GM12873 (cell line): Measurements from ENCODE around the gene CCL1.
A peak's percentile ranks its signal among the peaks of the same experiment; 100 is the strongest.

Source experiments
- TF ChIP-seq, protein P1 (sequence below): IDR thresholded peaks from 2 replicates; pipeline ENCODE4 v1.5.1; 2012; ENCODE audit warnings: low read depth, mild to moderate bottlenecking, moderate library complexity, low read length, control low read depth; ENCODE audit not compliant: insufficient read depth; ENCODE audit errors: missing control alignments

The CCL1 gene

DNA sequence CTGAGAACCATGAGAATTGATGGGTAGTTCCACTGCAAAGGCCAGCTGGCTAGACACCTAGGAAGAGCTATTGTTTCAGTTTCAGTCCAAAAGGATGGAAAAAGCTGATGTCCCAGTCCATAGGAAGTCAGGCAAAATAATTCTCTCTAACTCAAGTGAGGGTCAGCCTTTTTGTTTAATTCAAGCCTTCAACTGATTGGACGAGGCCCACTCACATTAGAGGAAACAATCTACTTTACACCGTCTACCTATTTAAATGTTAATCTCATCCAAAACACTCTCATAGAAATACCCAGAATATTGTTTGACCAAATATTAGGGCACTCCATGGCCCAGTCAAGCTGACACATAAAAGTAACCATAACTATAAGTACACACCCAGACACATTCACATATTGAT is 21.1 kb downstream of the CCL1 start:
- TF ChIP-seq, protein P1, sequence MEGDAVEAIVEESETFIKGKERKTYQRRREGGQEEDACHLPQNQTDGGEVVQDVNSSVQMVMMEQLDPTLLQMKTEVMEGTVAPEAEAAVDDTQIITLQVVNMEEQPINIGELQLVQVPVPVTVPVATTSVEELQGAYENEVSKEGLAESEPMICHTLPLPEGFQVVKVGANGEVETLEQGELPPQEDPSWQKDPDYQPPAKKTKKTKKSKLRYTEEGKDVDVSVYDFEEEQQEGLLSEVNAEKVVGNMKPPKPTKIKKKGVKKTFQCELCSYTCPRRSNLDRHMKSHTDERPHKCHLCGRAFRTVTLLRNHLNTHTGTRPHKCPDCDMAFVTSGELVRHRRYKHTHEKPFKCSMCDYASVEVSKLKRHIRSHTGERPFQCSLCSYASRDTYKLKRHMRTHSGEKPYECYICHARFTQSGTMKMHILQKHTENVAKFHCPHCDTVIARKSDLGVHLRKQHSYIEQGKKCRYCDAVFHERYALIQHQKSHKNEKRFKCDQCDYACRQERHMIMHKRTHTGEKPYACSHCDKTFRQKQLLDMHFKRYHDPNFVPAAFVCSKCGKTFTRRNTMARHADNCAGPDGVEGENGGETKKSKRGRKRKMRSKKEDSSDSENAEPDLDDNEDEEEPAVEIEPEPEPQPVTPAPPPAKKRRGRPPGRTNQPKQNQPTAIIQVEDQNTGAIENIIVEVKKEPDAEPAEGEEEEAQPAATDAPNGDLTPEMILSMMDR, result no peak

DNA sequence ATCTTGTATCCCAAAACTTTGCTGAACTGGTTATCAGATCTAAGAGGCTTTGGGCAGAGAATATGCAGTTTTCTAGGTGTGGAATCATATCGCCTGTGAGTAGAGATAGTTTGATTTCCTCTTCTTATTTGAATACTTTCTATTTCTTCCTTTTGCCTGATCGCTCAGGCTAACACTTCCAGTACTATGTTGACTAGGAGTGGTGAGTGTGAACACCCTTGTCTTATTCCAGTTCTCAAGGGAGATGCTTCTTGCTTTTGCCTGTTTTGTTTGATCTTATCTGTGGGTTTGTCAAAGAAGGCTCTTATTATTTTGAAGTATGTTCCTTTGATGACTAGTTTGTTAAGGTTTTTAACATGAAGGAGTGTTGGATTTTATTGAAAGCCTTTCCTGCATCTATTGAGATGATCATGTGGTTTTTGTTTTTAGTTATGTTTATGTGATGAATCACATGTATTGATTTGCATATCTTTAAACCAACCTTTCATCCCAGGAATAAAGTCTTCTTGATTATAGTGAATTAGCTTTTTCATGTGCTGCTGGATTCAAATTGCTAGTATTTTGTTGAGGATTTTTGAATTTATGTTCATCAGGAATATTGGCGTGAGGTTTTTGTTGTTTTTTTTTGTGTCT is 23.8 kb downstream of the CCL1 start:
- TF ChIP-seq, protein P1, result no peak

DNA sequence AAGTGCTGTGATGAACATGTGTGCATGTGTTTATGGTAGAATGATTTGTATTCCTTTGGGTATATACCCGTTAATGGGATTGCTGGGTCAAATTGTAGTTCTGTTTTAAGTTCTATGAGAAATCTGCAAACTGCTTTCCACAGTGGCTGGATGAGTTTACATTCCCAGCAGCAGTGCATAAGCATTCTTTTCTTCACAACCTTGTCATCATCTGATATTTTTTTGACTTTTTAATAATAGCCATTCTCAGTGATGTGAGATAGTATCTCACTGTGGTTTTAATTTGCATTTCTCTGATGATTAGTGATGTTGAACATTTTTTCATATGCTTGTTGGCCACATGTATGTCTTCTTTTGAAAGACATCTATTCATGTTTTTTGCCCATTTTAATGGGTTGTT is 25.3 kb downstream of the CCL1 start:
- TF ChIP-seq, protein P1, result no peak

DNA sequence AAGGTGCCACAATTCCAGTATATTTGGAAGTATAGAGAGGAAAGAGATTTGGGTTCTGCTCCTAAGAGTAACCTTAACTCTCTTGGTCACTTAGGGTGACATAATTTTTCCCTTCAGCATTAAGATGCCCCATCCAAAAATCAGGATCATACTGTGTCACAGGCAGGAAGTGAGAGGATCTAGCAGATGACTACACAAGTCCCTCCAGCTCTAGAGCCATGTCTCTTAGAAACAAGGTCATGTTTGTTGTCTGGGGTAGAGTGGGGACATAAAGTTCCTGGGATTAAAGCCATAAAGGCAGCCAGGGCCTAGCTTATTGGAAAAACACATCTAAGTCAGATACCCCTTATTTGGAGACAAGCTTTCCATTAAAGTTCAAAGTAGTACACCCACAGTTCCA is 41.1 kb downstream of the CCL1 start:
- TF ChIP-seq, protein P1, result no peak

DNA sequence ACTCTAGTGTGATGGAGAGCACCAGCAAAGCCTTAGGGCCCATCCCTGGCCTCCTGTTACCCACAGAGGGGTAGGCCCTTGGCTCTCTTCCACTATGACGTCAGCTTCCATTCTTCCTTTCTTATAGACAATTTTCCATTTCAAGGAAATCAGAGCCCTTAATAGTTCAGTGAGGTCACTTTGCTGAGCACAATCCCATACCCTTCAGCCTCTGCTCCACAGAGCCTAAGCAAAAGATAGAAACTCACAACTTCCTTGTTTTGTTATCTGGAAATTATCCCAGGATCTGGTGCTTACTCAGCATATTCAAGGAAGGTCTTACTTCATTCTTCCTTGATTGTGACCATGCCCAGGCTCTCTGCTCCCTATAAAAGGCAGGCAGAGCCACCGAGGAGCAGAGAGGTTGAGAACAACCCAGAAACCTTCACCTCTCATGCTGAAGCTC is 44.0 kb downstream of the CCL1 start, which contains the start of gene CCL8:
CCL8 (plus strand) TSS at position 397 of the 445 bp plus-strand sequence. CDS start 67 bp downstream, outside the sequence.
- TF ChIP-seq, protein P1, result no peak

DNA sequence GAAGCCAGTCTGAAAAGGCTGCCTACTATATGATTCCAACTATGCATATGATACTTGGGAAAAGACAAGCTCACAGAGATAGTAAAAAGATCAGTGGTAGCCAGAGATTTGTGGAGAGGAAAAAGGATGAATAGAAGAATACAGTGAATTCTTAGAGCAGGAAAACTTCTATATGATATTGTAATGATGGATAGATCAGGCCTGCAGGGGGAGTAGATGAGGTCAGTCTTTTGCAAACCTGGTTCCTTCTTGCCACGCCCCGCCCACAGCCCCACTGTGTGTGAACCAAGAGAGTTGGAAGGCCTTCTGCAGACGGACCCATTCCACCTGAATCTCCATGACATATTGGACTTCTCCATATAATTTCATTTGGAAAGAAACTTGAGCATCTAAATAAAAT is 44.6 kb downstream of the CCL1 start:
- TF ChIP-seq, protein P1, result peak; percentile 36

DNA sequence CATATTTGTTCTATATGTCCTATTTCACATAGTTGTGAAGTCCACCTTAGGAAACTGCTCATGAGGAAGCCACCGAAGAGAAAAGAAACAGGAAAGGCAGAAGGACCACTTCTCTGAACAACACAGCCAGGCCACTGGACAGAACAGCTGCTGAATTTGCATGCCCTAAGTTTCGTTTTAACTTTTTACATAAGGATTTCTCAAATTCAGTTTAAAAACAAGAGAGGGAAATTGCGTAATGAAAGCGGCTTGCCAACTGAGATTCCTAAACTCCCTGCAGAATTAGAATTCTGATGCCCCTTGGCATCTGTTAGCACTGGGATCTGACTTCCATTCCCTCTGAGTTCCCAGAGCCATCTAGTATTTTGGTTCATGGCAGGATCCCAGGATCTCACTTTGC is 48.8 kb downstream of the CCL1 start:
- TF ChIP-seq, protein P1, result no peak
